SK-N-DZ (cell line): ENCODE measurements around the gene NET1.
"Not testable (repeated sequence)": the region's sequence is repeated elsewhere in the genome, so short reads cannot be mapped to it uniquely, and the experiment has no call there.

Experiments used
- DNase-seq: peaks from one replicate; pipeline ENCODE4 v3.0.0-alpha.2; 2015; ENCODE audit warnings: low spot score

The NET1 gene

GRCh38 chr10:5396556-5397300 is 15.6 kb upstream of the NET1 start:
- no peak for DNase-seq

- no peak for DNase-seq
These were observed 13.0 kb upstream of the NET1 start for GRCh38 chr10:5399332-5399731.

- DNase-seq = no peak
These were observed 11.7 kb upstream of the NET1 start for GRCh38 chr10:5400468-5401240.

- DNase-seq = no peak
These were observed 9.6 kb upstream of the NET1 start for GRCh38 chr10:5402798-5403197.

GRCh38 chr10:5404208-5405041 is 7.9 kb upstream of the NET1 start, which contains the start of gene TUBAL3:
Gene TUBAL3, minus strand, starts transcription at chr10:5404828. Its CDS starts 36 bp downstream, at chr10:5404792.
- no peak for DNase-seq

- no peak for DNase-seq
These were observed 5.4 kb upstream of the NET1 start for GRCh38 chr10:5406918-5407317.

GRCh38 chr10:5410787-5411186 is 1.6 kb upstream of the NET1 start:
- DNase-seq = not testable (repeated sequence)

GRCh38 chr10:5411941-5412276 is 448 bp upstream of the NET1 start:
- peak; percentile 96 for DNase-seq

- peak; percentile 46 for DNase-seq
These were observed 918 bp downstream of the NET1 start for GRCh38 chr10:5413012-5413938.

GRCh38 chr10:5416981-5417380 is 4.6 kb downstream of the NET1 start:
- DNase-seq = no peak

GRCh38 chr10:5418584-5418983 is 6.2 kb downstream of the NET1 start:
- no peak for DNase-seq

GRCh38 chr10:5419466-5420094 is 7.2 kb downstream of the NET1 start:
- no peak for DNase-seq

GRCh38 chr10:5423771-5424170 is 11.4 kb downstream of the NET1 start:
- DNase-seq = no peak

GRCh38 chr10:5424751-5425150 is 12.4 kb downstream of the NET1 start:
- DNase-seq = no peak

- no peak for DNase-seq
These were observed 15.8 kb downstream of the NET1 start for GRCh38 chr10:5428133-5428532.

GRCh38 chr10:5433182-5433581 is 20.8 kb downstream of the NET1 start:
- no peak for DNase-seq

GRCh38 chr10:5434017-5434753 is 21.8 kb downstream of the NET1 start:
- DNase-seq = peak; percentile 59

GRCh38 chr10:5435328-5435727 is 23.0 kb downstream of the NET1 start:
- DNase-seq = no peak

GRCh38 chr10:5440206-5440605 is 27.8 kb downstream of the NET1 start:
- no peak for DNase-seq

GRCh38 chr10:5441106-5441505 is 28.7 kb downstream of the NET1 start:
- no peak for DNase-seq
